Trophoblast cell (in vitro differentiated cells and primary cell): ENCODE data around the gene TNIK.
"Not testable (repeated sequence)": the region's sequence is repeated elsewhere in the genome, so short reads cannot be mapped to it uniquely, and the experiment has no call there.

Experiments
- DNase-seq, 2 donors: peaks; one replicate each; pipeline ENCODE4 v3.0.0-alpha.2; 2016
- H2AFZ ChIP-seq: 2 replicates; pipeline ENCODE4 v1.6.1; 2013; ENCODE audit warnings: low read length, moderate library complexity, mild to moderate bottlenecking; ENCODE audit not compliant: insufficient read depth, poor library complexity
- H2AK5ac ChIP-seq: 2 replicates; pipeline ENCODE4 v1.6.1; 2013; ENCODE audit warnings: mild to moderate bottlenecking, low read length
- H2BK120ac ChIP-seq: 2 replicates; pipeline ENCODE4 v1.6.1; 2013; ENCODE audit warnings: low read length, mild to moderate bottlenecking, moderate library complexity; ENCODE audit not compliant: insufficient read depth, poor library complexity
- H2BK12ac ChIP-seq: 2 replicates; pipeline ENCODE4 v1.6.1; 2013; ENCODE audit warnings: mild to moderate bottlenecking, low read length, moderate library complexity
- H2BK5ac ChIP-seq: 2 replicates; pipeline ENCODE4 v1.6.1; 2013; ENCODE audit warnings: low read length, low read depth, moderate library complexity, mild to moderate bottlenecking; ENCODE audit not compliant: poor library complexity
- H3K14ac ChIP-seq: 2 replicates; pipeline ENCODE4 v1.6.1; 2013; ENCODE audit warnings: mild to moderate bottlenecking, low read length
- H3K18ac ChIP-seq: 2 replicates; pipeline ENCODE4 v1.6.1; 2013; ENCODE audit warnings: mild to moderate bottlenecking, low read length
- H3K23ac ChIP-seq: 2 replicates; pipeline ENCODE4 v1.6.1; 2013; ENCODE audit warnings: low read length
- H3K27ac ChIP-seq: 2 replicates; pipeline ENCODE4 v1.5.1; 2013; ENCODE audit warnings: low read depth, mild to moderate bottlenecking, inconsistent platforms, low read length, moderate library complexity
- H3K27me3 ChIP-seq: 2 replicates; pipeline ENCODE4 v1.6.1; 2013; ENCODE audit warnings: inconsistent platforms, mild to moderate bottlenecking, low read length, moderate library complexity; ENCODE audit not compliant: insufficient read depth
- H3K36me3 ChIP-seq, 2 experiments: 1 replicate in 1 of 2; 2 replicates in 1 of 2; pipeline ENCODE4 v1.6.1; 2013; ENCODE audit warnings: low read length in 2 of 2, mild to moderate bottlenecking in 2 of 2, moderate library complexity in 1 of 2; ENCODE audit not compliant: insufficient read depth in 2 of 2, control insufficient read depth in 1 of 2
- H3K4ac ChIP-seq: 2 replicates; pipeline ENCODE4 v1.6.1; 2013; ENCODE audit warnings: low read depth, mild to moderate bottlenecking, low read length, moderate library complexity
- H3K4me1 ChIP-seq, 2 experiments: 1 replicate in 1 of 2; 2 replicates in 1 of 2; pipeline ENCODE4 v1.6.1; 2013; ENCODE audit warnings: low read length in 2 of 2, mild to moderate bottlenecking in 2 of 2, moderate library complexity in 1 of 2; ENCODE audit not compliant: insufficient read depth in 2 of 2, control insufficient read depth in 1 of 2
- H3K4me2 ChIP-seq: 2 replicates; pipeline ENCODE4 v1.6.1; 2013; ENCODE audit warnings: inconsistent platforms, mild to moderate bottlenecking, low read length, moderate library complexity
- H3K4me3 ChIP-seq: 2 replicates; pipeline ENCODE4 v1.5.1; 2013; ENCODE audit warnings: mild to moderate bottlenecking, low read depth, low read length, inconsistent platforms
- H3K79me1 ChIP-seq: one replicate; pipeline ENCODE4 v1.6.1; 2013; ENCODE audit warnings: low read length
- H3K79me2 ChIP-seq: 2 replicates; pipeline ENCODE4 v1.6.1; 2013; ENCODE audit warnings: low read length, mild to moderate bottlenecking; ENCODE audit not compliant: control insufficient read depth, insufficient read depth, poor library complexity
- H3K9ac ChIP-seq: 2 replicates; pipeline ENCODE4 v1.6.1; 2013; ENCODE audit warnings: mild to moderate bottlenecking, low read length
- H3K9me3 ChIP-seq: 2 replicates; pipeline ENCODE4 v1.6.1; 2013; ENCODE audit warnings: low read depth, mild to moderate bottlenecking, control low read depth, inconsistent platforms, low read length; ENCODE audit not compliant: insufficient read depth
- H4K12ac ChIP-seq: 2 replicates; pipeline ENCODE4 v1.6.1; 2013; ENCODE audit warnings: low read depth, mild to moderate bottlenecking, low read length, moderate library complexity
- H4K8ac ChIP-seq: 2 replicates; pipeline ENCODE4 v1.6.1; 2013; ENCODE audit warnings: low read depth, mild to moderate bottlenecking, low read length, moderate library complexity
- H4K91ac ChIP-seq: one replicate; pipeline ENCODE4 v1.6.1; 2013; ENCODE audit warnings: low read depth, mild to moderate bottlenecking, low read length, moderate library complexity
- WGBS: extraction: QIAGEN DNeasy Blood & Tissue Kit; methylation state at CpG from one replicate; pipeline ENCODE4 v1.1.7; 2013; ENCODE audit warnings: missing lambda C conversion rate; ENCODE audit not compliant: insufficient read length, insufficient coverage; ENCODE audit errors: extremely low coverage; 5-methylcytosine and 5-hydroxymethylcytosine counted together

Gene TNIK

GRCh38 chr3:171289291-171289690, 170.9 kb downstream of the TNIK start:
- Histone ChIP-seq H4K12ac (no peak overlapping the region), H2AK5ac (no peak overlapping the region), H2BK120ac (no peak overlapping the region), H3K27me3 (no peaks in the 10 kb centered on the region), H3K18ac (no peak overlapping the region), H4K91ac (no peak overlapping the region), H3K79me2 (no peaks in the 10 kb centered on the region), H3K14ac (no peak overlapping the region), H3K79me1 (no peaks in the 10 kb centered on the region), H2BK12ac (no peak overlapping the region), H3K23ac (no peak overlapping the region), H3K9ac (no peak overlapping the region), H4K8ac (no peak overlapping the region), H3K4me3 (no peak overlapping the region), H3K4me2 (no peak overlapping the region), H3K27ac (no peak overlapping the region), H3K4me1 (peaks cover 0 to 1% of the 10 kb centered on the region in 2 experiments), H2BK5ac (no peak overlapping the region), H3K4ac (no peak overlapping the region), H2AFZ (no peak overlapping the region), H3K36me3 (no peaks in the 10 kb centered on the region), H3K9me3 (no peaks in the 10 kb centered on the region)
- peak in 1 of 2 donors; percentile 3 for DNase-seq

- not testable (repeated sequence) for H4K12ac ChIP-seq, H2AFZ ChIP-seq, H3K79me2 ChIP-seq, H4K8ac ChIP-seq, H3K4me2 ChIP-seq, H3K27ac ChIP-seq, H3K27me3 ChIP-seq, H3K4ac ChIP-seq, H2BK5ac ChIP-seq, H2BK120ac ChIP-seq, DNase-seq, H2BK12ac ChIP-seq, H2AK5ac ChIP-seq, H4K91ac ChIP-seq, H3K9me3 ChIP-seq, H3K14ac ChIP-seq, H3K9ac ChIP-seq, H3K36me3 ChIP-seq, H3K79me1 ChIP-seq, H3K23ac ChIP-seq, H3K4me1 ChIP-seq, H3K4me3 ChIP-seq, H3K18ac ChIP-seq
- no CpG with 5 or more reads among the region's 3 CpGs for WGBS
Observed at GRCh38 chr3:171287761-171288160, 172.4 kb downstream of the TNIK start.

GRCh38 chr3:171286580-171287249, 173.5 kb downstream of the TNIK start:
- no peak overlapping the region for H3K18ac ChIP-seq
- H3K4me1 ChIP-seq, result peaks cover 0 to 2% of the 10 kb centered on the region in 2 experiments
- no peaks in the 10 kb centered on the region for H3K36me3 ChIP-seq
- H3K79me1 ChIP-seq, result no peaks in the 10 kb centered on the region
- H3K4ac ChIP-seq, result no peak overlapping the region
- WGBS, result no CpG with 5 or more reads among the region's 1 CpG
- H3K14ac ChIP-seq, result no peak overlapping the region
- H4K12ac ChIP-seq, result no peak overlapping the region
- no peak overlapping the region for H3K4me2 ChIP-seq
- H2AK5ac ChIP-seq, result no peak overlapping the region
- no peak for DNase-seq
- H3K79me2 ChIP-seq, result no peaks in the 10 kb centered on the region
- no peak overlapping the region for H4K8ac ChIP-seq
- H3K27ac ChIP-seq, result no peak overlapping the region
- no peak overlapping the region for H2BK12ac ChIP-seq
- no peak overlapping the region for H2BK5ac ChIP-seq
- H3K9me3 ChIP-seq, result no peaks in the 10 kb centered on the region
- H3K23ac ChIP-seq, result no peak overlapping the region
- no peak overlapping the region for H2BK120ac ChIP-seq
- H3K27me3 ChIP-seq, result no peaks in the 10 kb centered on the region
- H3K4me3 ChIP-seq, result no peak overlapping the region
- H4K91ac ChIP-seq, result no peak overlapping the region
- no peak overlapping the region for H2AFZ ChIP-seq
- H3K9ac ChIP-seq, result no peak overlapping the region

- Histone ChIP-seq H3K4me3 (no peak overlapping the region), H2BK12ac (no peak overlapping the region)
- WGBS, result no CpG with 5 or more reads among the region's 2 CpGs
Observed at GRCh38 chr3:171285287-171285686, 174.9 kb downstream of the TNIK start.

More at GRCh38 chr3:171285287-171285686, 174.9 kb downstream of the TNIK start:
- no peak overlapping the region for H2AK5ac ChIP-seq
- H3K4me2 ChIP-seq, result no peak overlapping the region
- no peak overlapping the region for H3K4ac ChIP-seq
- no peak overlapping the region for H3K18ac ChIP-seq
- H3K79me1 ChIP-seq, result no peaks in the 10 kb centered on the region
- no peak overlapping the region for H3K23ac ChIP-seq
- H4K8ac ChIP-seq, result no peak overlapping the region
- no peaks in the 10 kb centered on the region for H3K36me3 ChIP-seq
- no peak overlapping the region for H4K12ac ChIP-seq
- no peak overlapping the region for H2AFZ ChIP-seq
- DNase-seq, result no peak
- no peak overlapping the region for H3K9ac ChIP-seq
- no peak overlapping the region for H3K14ac ChIP-seq
- no peaks in the 10 kb centered on the region for H3K9me3 ChIP-seq
- H3K4me1 ChIP-seq, result peaks cover 0 to 2% of the 10 kb centered on the region in 2 experiments
- no peak overlapping the region for H2BK5ac ChIP-seq
- H4K91ac ChIP-seq, result no peak overlapping the region
- H3K79me2 ChIP-seq, result no peaks in the 10 kb centered on the region
- no peak overlapping the region for H2BK120ac ChIP-seq
- H3K27me3 ChIP-seq, result no peaks in the 10 kb centered on the region
- H3K27ac ChIP-seq, result no peak overlapping the region
